Measurements from ENCODE around the gene ABTB1. TPM values are rescaled to one million over a fixed set of nuclear protein-coding genes. Genes with fewer than 3 reads are reported as not detected.
A peak's percentile ranks its signal among the peaks of the same experiment; 100 is the strongest.

Gene ABTB1
- total RNA-seq (100 to 1,000 TPM; 167 to 169 TPM), polyA plus RNA-seq (10 to 100 TPM; 66.9 to 72.9 TPM)

DNA sequence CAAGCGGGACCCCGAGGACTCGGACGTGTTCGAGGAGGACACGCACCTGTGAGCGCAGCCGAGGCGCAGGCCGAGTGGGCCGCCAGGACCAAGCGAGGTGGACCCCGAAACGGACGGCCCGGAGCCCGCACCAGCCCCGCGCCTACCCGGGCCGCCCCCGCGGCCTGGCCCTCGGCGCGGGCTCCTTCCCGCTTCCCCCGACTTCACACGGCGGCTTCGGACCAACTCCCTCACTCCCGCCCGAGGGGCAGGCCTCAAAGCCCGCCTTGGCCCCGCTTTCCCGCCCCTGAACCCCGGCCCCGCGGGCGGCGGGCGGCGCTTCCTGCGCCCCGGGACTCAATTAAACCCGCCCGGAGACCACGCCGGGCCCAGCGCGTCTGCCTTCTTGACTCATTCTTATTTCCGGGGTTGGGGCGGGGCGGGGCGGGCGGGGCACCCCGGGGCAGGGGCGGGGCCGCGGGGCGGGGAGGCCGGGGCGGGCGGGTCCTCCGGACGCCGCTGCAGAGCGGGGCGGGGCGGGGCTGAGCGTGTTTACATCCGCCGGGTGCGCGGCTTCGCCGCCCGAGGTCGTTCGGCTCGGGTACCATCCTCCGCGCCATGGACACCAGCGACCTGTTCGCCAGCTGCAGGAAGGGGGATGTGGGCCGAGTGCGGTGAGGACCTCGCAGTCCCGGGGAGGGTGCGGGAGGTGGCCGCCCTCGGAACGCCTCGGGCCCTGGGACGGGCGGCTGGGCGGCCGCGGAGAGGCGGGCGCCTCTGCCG is at the start of gene ABTB1:
TSS of gene ABTB1 (plus strand) at position 524 of the 762 bp plus-strand sequence. CDS start at position 598, 74 bp downstream.
- intact Hi-C loops (cut with micrococcal nuclease), result loop anchor here (1.0 to 10.0 kb wide), 9 partner anchors 43 to 1758 kb away; partner anchors contain the start of genes CHCHD6, MCM2, PODXL2 and SEC61A1
- no peaks in the 10 kb centered on the region for H3K27me3 Mint-ChIP-seq
- peaks cover 31% of the 10 kb centered on the region for H3K4me1 ChIP-seq (ENCODE audit: insufficient read depth, low read length)
- POLR2A ChIA-PET (ENCODE audit: partially characterized antibody), result interaction anchor here (0.5 to 3.3 kb wide), 15 partner anchors 10 to 1767 kb away, joined by 3 to 29 read pairs (median 4); partner anchors contain the start of genes IFT122, MBD4, MCM2 and PODXL2
- H3K27ac Mint-ChIP-seq, result peak within 1 kb of the TSS; percentile 90 to 98 (median 94)
- peak; percentile 79 to 86 (median 85) for DNase-seq
- H3K4me3 ChIP-seq (ENCODE audit: low read length in 2 of 2), result peak within 1 kb of the TSS; percentile 61 to 80
- peak within 1 kb of the TSS; percentile 88 to 94 (median 92) for H3K4me3 Mint-ChIP-seq
- no peaks in the 10 kb centered on the region for H3K9me3 Mint-ChIP-seq
- peaks cover 10% of the 10 kb centered on the region for H3K36me3 ChIP-seq (ENCODE audit: insufficient read depth, low read length)
- no peaks in the 10 kb centered on the region for H3K27me3 ChIP-seq (ENCODE audit: insufficient read depth, low read length)
- peaks cover 3 to 16% of the 10 kb centered on the region in 2 donors for H3K36me3 Mint-ChIP-seq
- CTCF ChIA-PET (ENCODE audit: partially characterized antibody), result interaction anchor here (0.9 to 1.8 kb wide), 4 partner anchors 21 to 97 kb away, joined by 3 to 5 read pairs (median 4); partner anchors contain the start of gene TPRA1
- peaks cover 18 to 41% (median 28%) of the 10 kb centered on the region in 4 donors for H3K4me1 Mint-ChIP-seq
- H3K9me3 ChIP-seq (ENCODE audit: control insufficient read depth in 1 of 2, low read length in 2 of 2), result no peaks in the 10 kb centered on the region
- peak within 1 kb of the TSS; percentile 86 for H3K27ac ChIP-seq (ENCODE audit: low read depth, low read length)

DNA sequence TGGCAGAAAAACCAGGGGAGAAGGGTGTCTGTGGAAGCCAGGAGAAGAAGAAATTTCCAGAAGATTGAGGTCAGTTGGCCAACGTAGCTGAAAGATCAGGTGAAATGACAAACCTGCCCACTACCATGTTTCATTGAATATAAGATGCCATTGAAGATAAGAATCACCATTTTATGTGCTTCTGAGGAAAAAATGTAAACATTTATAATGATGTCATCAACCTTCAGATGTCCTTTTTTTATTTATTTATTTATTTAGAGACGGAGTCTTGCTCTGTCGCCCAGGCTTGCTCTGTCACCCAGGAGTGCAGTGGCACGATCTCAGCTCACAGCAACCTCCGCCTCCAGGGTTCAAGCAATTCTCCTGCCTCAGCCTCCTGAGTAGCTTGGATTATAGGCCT is 48.7 kb upstream of the ABTB1 start:
- H3K4me3 Mint-ChIP-seq, result no peak overlapping the region
- peaks cover 18 to 30% (median 22%) of the 10 kb centered on the region in 4 donors for H3K4me1 Mint-ChIP-seq
- Histone ChIP-seq H3K4me1 (ENCODE audit: insufficient read depth, low read length) (peaks cover 5% of the 10 kb centered on the region), H3K27ac (ENCODE audit: low read depth, low read length) (no peak overlapping the region), H3K27me3 (ENCODE audit: insufficient read depth, low read length) (no peaks in the 10 kb centered on the region), H3K9me3 (ENCODE audit: control insufficient read depth in 1 of 2, low read length in 2 of 2) (no peaks in the 10 kb centered on the region), H3K36me3 (ENCODE audit: insufficient read depth, low read length) (no peaks in the 10 kb centered on the region), H3K4me3 (ENCODE audit: low read length in 2 of 2) (no peak overlapping the region)
- DNase-seq, result no peak
- CTCF ChIA-PET (ENCODE audit: partially characterized antibody), result no interaction called here
- no peaks in the 10 kb centered on the region for H3K9me3 Mint-ChIP-seq
- peaks cover 7 to 11% of the 10 kb centered on the region in 2 donors for H3K36me3 Mint-ChIP-seq
- H3K27ac Mint-ChIP-seq, result no peak overlapping the region
- intact Hi-C loops (cut with micrococcal nuclease), result no loop called here
- peaks cover 0 to 1% of the 10 kb centered on the region in 2 donors for H3K27me3 Mint-ChIP-seq
- POLR2A ChIA-PET (ENCODE audit: partially characterized antibody), result no interaction called here

DNA sequence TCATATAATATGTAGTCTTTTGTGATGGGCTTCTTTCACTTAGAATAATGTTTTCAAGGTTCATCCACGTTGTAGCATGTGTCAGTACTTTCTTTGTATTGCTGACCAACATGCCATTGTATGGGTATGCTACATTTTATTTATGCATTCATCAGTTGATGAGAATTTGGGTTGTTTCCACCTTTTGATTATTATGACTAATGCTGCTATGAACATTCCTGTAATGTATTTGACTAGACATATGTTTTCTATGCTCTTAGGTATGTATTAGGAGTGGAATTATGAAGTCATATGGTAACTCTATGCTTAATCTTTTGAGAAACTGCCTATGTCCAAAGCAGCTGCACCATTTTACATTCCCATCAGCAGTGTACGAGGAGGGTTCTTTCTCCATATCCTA is 46.9 kb upstream of the ABTB1 start:
- H3K4me1 Mint-ChIP-seq, result peaks cover 28 to 45% (median 34%) of the 10 kb centered on the region in 4 donors
- peak overlapping the region in 3 of 7 donors; percentile 29 to 69 (median 31) for H3K27ac Mint-ChIP-seq
- no peaks in the 10 kb centered on the region for H3K9me3 Mint-ChIP-seq
- H3K36me3 Mint-ChIP-seq, result peaks cover under 1 to 5% of the 10 kb centered on the region in 2 donors
- no peak overlapping the region for H3K27ac ChIP-seq (ENCODE audit: low read depth, low read length)
- CTCF ChIA-PET (ENCODE audit: partially characterized antibody), result interaction anchor here (1.3 kb wide), 1 partner anchor 51 kb away, joined by 6 read pairs; no protein-coding TSS in a partner anchor
- DNase-seq, result no peak
- no peak overlapping the region for H3K4me3 ChIP-seq (ENCODE audit: low read length in 2 of 2)
- H3K27me3 Mint-ChIP-seq, result peaks cover 7 to 8% of the 10 kb centered on the region in 2 donors
- POLR2A ChIA-PET (ENCODE audit: partially characterized antibody), result no interaction called here
- H3K27me3 ChIP-seq (ENCODE audit: insufficient read depth, low read length), result peaks cover 4% of the 10 kb centered on the region
- H3K4me1 ChIP-seq (ENCODE audit: insufficient read depth, low read length), result peaks cover 19% of the 10 kb centered on the region
- intact Hi-C loops (cut with micrococcal nuclease), result no loop called here
- no peaks in the 10 kb centered on the region for H3K36me3 ChIP-seq (ENCODE audit: insufficient read depth, low read length)
- no peak overlapping the region for H3K4me3 Mint-ChIP-seq
- no peaks in the 10 kb centered on the region for H3K9me3 ChIP-seq (ENCODE audit: control insufficient read depth in 1 of 2, low read length in 2 of 2)

DNA sequence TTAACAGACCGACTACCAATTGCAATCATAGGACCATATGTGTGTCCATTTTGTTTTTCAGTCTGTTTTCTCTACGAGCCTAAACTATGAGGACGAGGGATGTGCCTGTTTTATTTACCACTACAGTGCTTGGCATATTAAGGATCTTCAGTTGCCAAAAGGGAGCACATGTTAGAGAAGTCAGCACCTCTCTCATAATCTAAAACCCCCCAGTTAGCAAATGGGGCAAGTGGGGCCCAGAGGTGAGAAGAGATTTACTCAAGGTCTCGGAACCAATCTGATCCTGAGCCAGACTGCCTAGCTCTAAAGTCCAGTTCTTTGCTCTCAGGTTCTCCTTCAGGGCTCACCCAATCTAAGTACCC is 44.3 kb upstream of the ABTB1 start:
- H3K27ac ChIP-seq (ENCODE audit: low read depth, low read length), result no peak overlapping the region
- peaks cover 4% of the 10 kb centered on the region for H3K27me3 ChIP-seq (ENCODE audit: insufficient read depth, low read length)
- H3K27me3 Mint-ChIP-seq, result peaks cover 10% of the 10 kb centered on the region in 2 donors
- H3K4me3 ChIP-seq (ENCODE audit: low read length in 2 of 2), result no peak overlapping the region
- H3K4me1 ChIP-seq (ENCODE audit: insufficient read depth, low read length), result peaks cover 21% of the 10 kb centered on the region
- no peaks in the 10 kb centered on the region for H3K9me3 Mint-ChIP-seq
- no peaks in the 10 kb centered on the region for H3K9me3 ChIP-seq (ENCODE audit: control insufficient read depth in 1 of 2, low read length in 2 of 2)
- H3K4me1 Mint-ChIP-seq, result peaks cover 29 to 53% (median 37%) of the 10 kb centered on the region in 4 donors
- POLR2A ChIA-PET (ENCODE audit: partially characterized antibody), result interaction anchor here (3.0 kb wide), 1 partner anchor 38 kb away, joined by 12 read pairs; the partner anchor contains the start of gene TPRA1
- DNase-seq, result no peak
- intact Hi-C loops (cut with micrococcal nuclease), result loop anchor here (2.0 kb wide), 1 partner anchor 30 kb away; the partner anchor contains the start of gene MCM2
- no peaks in the 10 kb centered on the region for H3K36me3 Mint-ChIP-seq
- CTCF ChIA-PET (ENCODE audit: partially characterized antibody), result interaction anchor here (2.7 kb wide), 1 partner anchor 53 kb away, joined by 13 read pairs; no protein-coding TSS in a partner anchor
- no peaks in the 10 kb centered on the region for H3K36me3 ChIP-seq (ENCODE audit: insufficient read depth, low read length)
- peak overlapping the region; percentile 82 to 90 (median 85) for H3K4me3 Mint-ChIP-seq
- H3K27ac Mint-ChIP-seq, result peak overlapping the region; percentile 17 to 91 (median 74)

DNA sequence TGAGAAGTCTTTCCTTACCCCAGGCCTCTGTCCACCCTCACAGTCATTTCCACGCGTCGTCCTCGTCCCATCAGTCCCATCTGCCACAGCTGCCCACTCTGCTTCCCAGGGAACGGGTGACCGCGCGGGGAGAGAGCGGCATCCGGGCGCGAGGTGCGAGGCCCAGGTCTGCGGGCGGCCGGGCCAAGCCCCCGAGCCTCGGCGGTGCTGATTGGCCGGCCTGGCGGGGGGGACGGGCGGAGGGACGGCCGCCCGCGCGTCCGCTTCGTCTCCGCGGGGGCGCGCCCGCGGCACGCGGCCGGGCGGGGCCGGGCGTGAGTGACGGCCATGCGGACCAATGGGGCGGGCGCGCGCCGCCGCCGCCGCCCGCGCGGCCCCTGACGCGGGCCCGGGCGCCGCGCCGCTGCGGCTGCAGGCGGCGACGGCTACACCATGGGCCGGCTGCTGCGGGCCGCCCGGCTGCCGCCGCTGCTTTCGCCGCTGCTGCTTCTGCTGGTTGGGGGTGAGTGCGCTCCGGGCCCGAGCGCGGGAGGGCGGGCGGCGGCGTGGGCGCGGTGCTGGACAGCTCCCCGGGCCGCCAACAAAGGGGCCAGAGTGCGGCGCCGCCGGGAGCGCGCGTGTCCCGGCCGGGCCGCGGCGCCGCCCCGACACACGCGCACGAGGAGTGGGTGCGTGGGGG is 43.8 kb upstream of the ABTB1 start, which contains the start of gene PODXL2:
TSS of gene PODXL2 (plus strand) at position 398 of the 679 bp plus-strand sequence. CDS start at position 433, 35 bp downstream.
- H3K4me1 ChIP-seq (ENCODE audit: insufficient read depth, low read length), result peaks cover 21% of the 10 kb centered on the region
- no peaks in the 10 kb centered on the region for H3K36me3 Mint-ChIP-seq
- POLR2A ChIA-PET (ENCODE audit: partially characterized antibody), result interaction anchor here (1.4 to 3.0 kb wide), 4 partner anchors 31 to 43 kb away, joined by 3 to 12 read pairs (median 8); partner anchors contain the start of genes MCM2 and TPRA1
- no peak within 1 kb of the TSS for H3K27ac ChIP-seq (ENCODE audit: low read depth, low read length)
- DNase-seq, result peak in 4 of 5 donors; percentile 34 to 51 (median 36)
- peak within 1 kb of the TSS; percentile 78 to 91 (median 89) for H3K27ac Mint-ChIP-seq
- no peaks in the 10 kb centered on the region for H3K9me3 Mint-ChIP-seq
- no peaks in the 10 kb centered on the region for H3K36me3 ChIP-seq (ENCODE audit: insufficient read depth, low read length)
- H3K4me1 Mint-ChIP-seq, result peaks cover 29 to 53% (median 37%) of the 10 kb centered on the region in 4 donors
- H3K27me3 ChIP-seq (ENCODE audit: insufficient read depth, low read length), result peaks cover 4% of the 10 kb centered on the region
- H3K27me3 Mint-ChIP-seq, result peaks cover 10 to 14% of the 10 kb centered on the region in 2 donors
- CTCF ChIA-PET (ENCODE audit: partially characterized antibody), result interaction anchor here (1.0 to 2.7 kb wide), 2 partner anchors 15 to 54 kb away, joined by 3 to 13 read pairs; no protein-coding TSS in a partner anchor
- H3K4me3 ChIP-seq (ENCODE audit: low read length in 2 of 2), result peak within 1 kb of the TSS; percentile 44 to 67
- no peaks in the 10 kb centered on the region for H3K9me3 ChIP-seq (ENCODE audit: control insufficient read depth in 1 of 2, low read length in 2 of 2)
- intact Hi-C loops (cut with micrococcal nuclease), result loop anchor here (1.0 to 2.0 kb wide), 2 partner anchors 30 to 43 kb away; partner anchors contain the start of genes ABTB1 and MCM2
- H3K4me3 Mint-ChIP-seq, result peak within 1 kb of the TSS; percentile 85 to 94 (median 89)

DNA sequence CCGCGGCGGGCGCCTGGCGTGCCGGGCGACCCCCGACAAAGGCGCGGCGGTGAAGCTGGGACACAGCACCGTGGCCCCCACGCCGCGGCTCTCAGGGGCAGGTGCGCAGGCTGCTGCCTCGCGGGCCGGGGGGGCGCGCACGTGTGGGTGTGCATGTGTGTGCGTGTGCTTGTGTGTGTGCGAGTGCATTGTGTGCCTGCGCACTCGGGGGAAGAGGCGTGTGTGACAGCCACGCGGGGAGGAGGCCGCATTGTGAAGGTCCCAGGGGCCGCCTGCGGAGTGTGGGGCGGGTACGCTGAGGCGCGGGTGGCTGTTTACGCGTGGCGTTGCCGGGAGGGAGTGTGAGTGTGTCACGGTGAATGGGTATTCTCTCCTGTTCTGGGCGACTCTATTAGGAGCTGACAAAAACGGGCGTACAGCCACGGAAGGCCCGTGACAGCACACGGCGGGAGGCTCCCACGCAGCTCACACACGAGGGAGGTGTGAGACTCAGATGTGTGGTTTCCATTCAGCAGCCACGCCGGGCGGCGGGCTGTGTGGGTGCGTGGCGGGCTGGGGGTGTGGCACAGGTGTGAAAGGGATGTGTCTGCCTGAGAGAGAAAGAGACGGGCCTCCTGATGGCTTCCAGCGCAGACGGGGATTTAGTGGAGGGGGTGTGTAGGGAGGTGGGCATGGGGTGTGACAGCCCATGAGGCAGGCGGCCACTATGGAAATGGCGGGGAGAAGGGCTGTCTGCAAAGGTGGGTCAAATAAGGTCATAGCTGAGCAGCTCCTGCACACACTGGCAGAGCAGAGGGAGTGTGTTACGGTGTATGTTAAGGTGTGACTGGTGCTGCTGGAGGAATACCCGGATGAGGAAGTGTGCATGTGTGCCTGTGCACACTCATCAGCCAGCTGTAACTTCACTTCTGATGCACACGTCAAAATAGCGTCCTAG is 43.0 kb upstream of the ABTB1 start:
- peak; percentile 41 to 66 (median 44) for DNase-seq
- Mint-ChIP-seq H3K27me3 (peaks cover 10 to 14% of the 10 kb centered on the region in 2 donors), H3K4me1 (peaks cover 29 to 53% (median 37%) of the 10 kb centered on the region in 4 donors), H3K4me3 (peak overlapping the region; percentile 85 to 94 (median 88)), H3K27ac (peak overlapping the region; percentile 78 to 90 (median 85)), H3K9me3 (no peaks in the 10 kb centered on the region), H3K36me3 (no peaks in the 10 kb centered on the region)
- Histone ChIP-seq H3K9me3 (ENCODE audit: control insufficient read depth in 1 of 2, low read length in 2 of 2) (no peaks in the 10 kb centered on the region), H3K27me3 (ENCODE audit: insufficient read depth, low read length) (peaks cover 4% of the 10 kb centered on the region), H3K4me3 (ENCODE audit: low read length in 2 of 2) (peak overlapping the region; percentile 44 to 67), H3K4me1 (ENCODE audit: insufficient read depth, low read length) (peaks cover 21% of the 10 kb centered on the region), H3K27ac (ENCODE audit: low read depth, low read length) (no peak overlapping the region), H3K36me3 (ENCODE audit: insufficient read depth, low read length) (no peaks in the 10 kb centered on the region)
- intact Hi-C loops (cut with micrococcal nuclease), result loop anchor here (1.0 to 2.0 kb wide), 2 partner anchors 31 to 43 kb away; partner anchors contain the start of genes ABTB1 and MCM2
- ChIA-PET POLR2A (ENCODE audit: partially characterized antibody) (interaction anchor here (0.7 to 3.0 kb wide), 5 partner anchors 32 to 48 kb away, joined by 3 to 12 read pairs (median 7); partner anchors contain the start of genes MCM2 and TPRA1), CTCF (ENCODE audit: partially characterized antibody) (interaction anchor here (1.0 to 2.7 kb wide), 3 partner anchors 14 to 55 kb away, joined by 3 to 13 read pairs (median 4); no protein-coding TSS in a partner anchor)
